IMR-90 (cell line): ENCODE measurements around the gene SETX. TPM values are rescaled to one million over a fixed set of nuclear protein-coding genes. Genes with fewer than 3 reads are reported as not detected.

ENCODE experiments used
- ATAC-seq: fragments of 200-7000 bp; cut with Tn5 transposase; 2 replicates; pipeline ENCODE4 v1.9.1; 2020; ENCODE audit warnings: low read depth, mild to moderate bottlenecking, moderate library complexity
- BruUV-seq: library from RNA; stranded (reverse); fragments of 400-500 nt; replicated peaks from 2 replicates; lab custom pipeline; 2021; lab: Mats Ljungman, UMichigan
- CTCF ChIA-PET: fragments of 300-600 bp; formaldehyde crosslinking; extraction: SDS; loops from one replicate; lab custom pipeline; 2021; ENCODE audit warnings: antibody characterized with exemption; lab: Yijun Ruan, JAX
- POLR2A ChIA-PET: fragments of 300-600 bp; sonication (Branson Sonifier 250); formaldehyde crosslinking; loops from one replicate; lab custom pipeline; 2022; ENCODE audit warnings: antibody characterized with exemption; ENCODE audit not compliant: unreplicated experiment; lab: Charles Lee
- DNase-seq: peaks from one replicate; pipeline ENCODE4 v3.0.0; 2013
- H2AFZ ChIP-seq: replicated peaks from 2 replicates; pipeline ENCODE3; 2013; ENCODE audit warnings: low read length, mild to moderate bottlenecking; ENCODE audit not compliant: poor library complexity
- H2AK5ac ChIP-seq: 2 replicates; pipeline ENCODE4 v1.6.1; 2013; ENCODE audit warnings: low read depth, low read length, inconsistent platforms
- H2AK9ac ChIP-seq: replicated peaks from 2 replicates; pipeline ENCODE3; 2013; ENCODE audit warnings: mild to moderate bottlenecking, low read depth, low read length, moderate library complexity; ENCODE audit not compliant: poor library complexity
- H2BK120ac ChIP-seq: 2 replicates; pipeline ENCODE4 v1.6.1; 2013; ENCODE audit warnings: low read depth, low read length, inconsistent platforms
- H2BK15ac ChIP-seq: 3 replicates; pipeline ENCODE4 v1.6.1; 2013; ENCODE audit warnings: low read depth, low read length, inconsistent platforms
- H2BK20ac ChIP-seq: 2 replicates; pipeline ENCODE4 v1.6.1; 2013; ENCODE audit warnings: low read depth, mild to moderate bottlenecking, inconsistent platforms, low read length, moderate library complexity
- H2BK5ac ChIP-seq: 2 replicates; pipeline ENCODE4 v1.6.1; 2013; ENCODE audit warnings: mild to moderate bottlenecking, low read depth, low read length, inconsistent platforms; ENCODE audit not compliant: poor library complexity, severe bottlenecking
- H3K14ac ChIP-seq: replicated peaks from 2 replicates; pipeline ENCODE4 v1.6.1; 2013; ENCODE audit warnings: low read depth, low read length, inconsistent platforms
- H3K18ac ChIP-seq: 2 replicates; pipeline ENCODE4 v1.6.1; 2013; ENCODE audit warnings: low read depth, low read length, control low read depth
- H3K23ac ChIP-seq: 2 replicates; pipeline ENCODE4 v1.6.1; 2013; ENCODE audit warnings: low read depth, low read length, inconsistent platforms
- H3K27ac ChIP-seq: 2 replicates; pipeline ENCODE4 v1.5.1; 2013; ENCODE audit warnings: mild to moderate bottlenecking, control low read depth, low read length; ENCODE audit not compliant: insufficient read depth
- H3K27me3 ChIP-seq: 2 replicates; pipeline ENCODE4 v1.6.1; 2013; ENCODE audit warnings: low read length; ENCODE audit not compliant: control insufficient read depth, insufficient read depth
- H3K36me3 ChIP-seq: 2 replicates; pipeline ENCODE4 v1.6.1; 2013; ENCODE audit warnings: low read length, mixed read lengths; ENCODE audit not compliant: control insufficient read depth, insufficient read depth
- H3K4ac ChIP-seq: 2 replicates; pipeline ENCODE4 v1.6.1; 2013; ENCODE audit warnings: low read depth, low read length, inconsistent platforms
- H3K4me1 ChIP-seq: 2 replicates; pipeline ENCODE4 v1.6.1; 2013; ENCODE audit warnings: low read length, mixed read lengths; ENCODE audit not compliant: control insufficient read depth, insufficient read depth
- H3K4me2 ChIP-seq: 2 replicates; pipeline ENCODE4 v1.6.1; 2013; ENCODE audit warnings: low read depth, mild to moderate bottlenecking, control low read depth, low read length, moderate library complexity
- H3K4me3 ChIP-seq: 2 replicates; pipeline ENCODE4 v1.5.1; 2013; ENCODE audit warnings: low read depth, mild to moderate bottlenecking, control low read depth, low read length, moderate library complexity; ENCODE audit not compliant: insufficient read depth
- H3K56ac ChIP-seq: 2 replicates; pipeline ENCODE4 v1.6.1; 2013; ENCODE audit warnings: low read length, inconsistent platforms; ENCODE audit not compliant: insufficient read depth; ENCODE audit errors: extremely low read depth
- H3K79me1 ChIP-seq, 2 experiments: 2 replicates each; pipeline ENCODE4 v1.6.1; 2013; ENCODE audit warnings: low read length in 2 of 2, inconsistent platforms in 1 of 2, low read depth in 1 of 2
- H3K9ac ChIP-seq: 2 replicates; pipeline ENCODE4 v1.6.1; 2013; ENCODE audit warnings: low read depth, low read length, control low read depth
- H3K9me1 ChIP-seq: 2 replicates; pipeline ENCODE4 v1.6.1; 2013; ENCODE audit warnings: low read length, inconsistent platforms; ENCODE audit not compliant: insufficient read depth
- H3K9me3 ChIP-seq: 2 replicates; pipeline ENCODE4 v1.6.1; 2013; ENCODE audit warnings: low read length; ENCODE audit not compliant: control insufficient read depth, insufficient read depth
- H4K20me1 ChIP-seq: 2 replicates; pipeline ENCODE4 v1.6.1; 2013; ENCODE audit warnings: low read length, inconsistent platforms; ENCODE audit not compliant: insufficient read depth
- H4K5ac ChIP-seq: 2 replicates; pipeline ENCODE4 v1.6.1; 2013; ENCODE audit warnings: mild to moderate bottlenecking, low read depth, low read length, control low read depth
- H4K8ac ChIP-seq, 2 experiments: 2 replicates each; pipeline ENCODE4 v1.6.1; 2013; ENCODE audit warnings: low read depth in 2 of 2, low read length in 2 of 2, control low read depth in 1 of 2, inconsistent platforms in 1 of 2
- H4K91ac ChIP-seq: 2 replicates; pipeline ENCODE4 v1.6.1; 2013; ENCODE audit warnings: low read depth, low read length, inconsistent platforms; ENCODE audit not compliant: insufficient read depth
- BHLHE40 ChIP-seq: fragments of 150-350 bp; IDR thresholded peaks from 2 replicates; pipeline ENCODE4 v1.6.1; 2016; ENCODE audit warnings: mild to moderate bottlenecking, low read depth, low read length
- CEBPB ChIP-seq: IDR thresholded peaks from 2 replicates; pipeline ENCODE4 v1.6.1; 2012; ENCODE audit warnings: low read depth, low read length, improper control_type of control experiment
- CHD1 ChIP-seq: IDR thresholded peaks from 2 replicates; pipeline ENCODE4 v1.6.1; 2012; ENCODE audit warnings: low read depth, low read length, improper control_type of control experiment
- MAFK ChIP-seq: IDR thresholded peaks from 2 replicates; pipeline ENCODE4 v1.6.1; 2012; ENCODE audit warnings: low read depth, low read length, improper control_type of control experiment
- MAZ ChIP-seq: IDR thresholded peaks from 2 replicates; pipeline ENCODE4 v1.6.1; 2012; ENCODE audit warnings: low read depth, mild to moderate bottlenecking, low read length, improper control_type of control experiment, moderate library complexity, borderline replicate concordance
- MXI1 ChIP-seq: IDR thresholded peaks from 2 replicates; pipeline ENCODE4 v1.6.1; 2012; ENCODE audit warnings: low read depth, mild to moderate bottlenecking, low read length, moderate library complexity, borderline replicate concordance
- NFE2L2 ChIP-seq: fragments of 150-350 bp; IDR thresholded peaks from 2 replicates; pipeline ENCODE4 v1.6.1; 2016; ENCODE audit warnings: low read depth, mild to moderate bottlenecking, low read length
- POLR2A ChIP-seq: IDR thresholded peaks from 2 replicates; pipeline ENCODE4 v1.6.1; 2012; ENCODE audit warnings: mild to moderate bottlenecking, low read depth, low read length
- RAD21 ChIP-seq: IDR thresholded peaks from 2 replicates; pipeline ENCODE4 v1.6.1; 2012; ENCODE audit warnings: low read length, improper control_type of control experiment
- RCOR1 ChIP-seq: IDR thresholded peaks from 2 replicates; pipeline ENCODE4 v1.6.1; 2012; ENCODE audit warnings: mild to moderate bottlenecking, low read length, improper control_type of control experiment; ENCODE audit not compliant: insufficient replicate concordance
- RFX5 ChIP-seq: IDR thresholded peaks from 2 replicates; pipeline ENCODE4 v1.8.0; 2012; ENCODE audit warnings: low read depth, mild to moderate bottlenecking, low read length, moderate library complexity
- SMC3 ChIP-seq: fragments of 150-350 bp; IDR thresholded peaks from 2 replicates; pipeline ENCODE4 v1.6.1; 2016; ENCODE audit warnings: low read depth, mild to moderate bottlenecking, antibody characterized with exemption, low read length, moderate library complexity
- WGBS, 2 experiments: methylation state at CpG; one replicate each; pipeline versions ENCODE4 v1.1.5 to v1.1.7; 2013; ENCODE audit warnings: missing lambda C conversion rate in 2 of 2; ENCODE audit not compliant: insufficient read length in 1 of 2; ENCODE audit errors: extremely low coverage in 2 of 2; 5-methylcytosine and 5-hydroxymethylcytosine counted together
- dilution Hi-C: fragments of 300-500 bp; cut with HindIII; formaldehyde crosslinking; loops from one replicate; pipeline ENCODE4 v1.14.3; 2018; ENCODE audit warnings: low sequenced_read_pairs; ENCODE audit not compliant: unreplicated experiment
- in situ Hi-C: fragments of 300-500 bp; cut with MboI; formaldehyde crosslinking; loops from 3 replicates; pipeline ENCODE4 v1.14.3; 2019; ENCODE audit warnings: low sequenced_read_pairs, inconsistent platforms, mixed read lengths
- intact Hi-C: fragments of 100-400 bp; cut with micrococcal nuclease; formaldehyde crosslinking; loops from 2 replicates; pipeline ENCODE4 v1.10.0; 2022
- polyA plus RNA-seq, 3 experiments: library from polyadenylated mRNA; depleted of rRNA; stranded (reverse); fragments of >200 nt; gene quantifications; 2 replicates each; pipeline ENCODE4 v1.2.3, GENCODE V29; 2012; ENCODE audit warnings: low replicate concordance in 1 of 3
- total RNA-seq: library from RNA; depleted of rRNA; stranded (reverse); fragments of >200 nt; gene quantifications from 2 replicates; pipeline ENCODE4 v1.2.3, GENCODE V29; 2012
- TF ChIP-seq, protein P1 (sequence below): fragments of 150-350 bp; IDR thresholded peaks from 2 replicates; pipeline ENCODE4 v1.6.1; 2017; ENCODE audit warnings: mild to moderate bottlenecking, antibody characterized with exemption, low read length, low read depth
- TF ChIP-seq, protein P2 (sequence below): fragments of 150-350 bp; IDR thresholded peaks from 2 replicates; pipeline ENCODE4 v1.6.1; 2016; ENCODE audit warnings: low read depth, mild to moderate bottlenecking, low read length, moderate library complexity, borderline replicate concordance
- TF ChIP-seq, protein P3 (sequence below): conservative IDR thresholded peaks from 2 replicates; pipeline ENCODE4 v1.5.1; 2012; ENCODE audit warnings: mild to moderate bottlenecking, low read depth, low read length, improper control_type of control experiment

Gene SETX
- total and polyA plus RNA-seq, 2 of the 4 experiments (the other 2 are of a cell fraction), result 13.1 to 55.0 TPM

DNA sequence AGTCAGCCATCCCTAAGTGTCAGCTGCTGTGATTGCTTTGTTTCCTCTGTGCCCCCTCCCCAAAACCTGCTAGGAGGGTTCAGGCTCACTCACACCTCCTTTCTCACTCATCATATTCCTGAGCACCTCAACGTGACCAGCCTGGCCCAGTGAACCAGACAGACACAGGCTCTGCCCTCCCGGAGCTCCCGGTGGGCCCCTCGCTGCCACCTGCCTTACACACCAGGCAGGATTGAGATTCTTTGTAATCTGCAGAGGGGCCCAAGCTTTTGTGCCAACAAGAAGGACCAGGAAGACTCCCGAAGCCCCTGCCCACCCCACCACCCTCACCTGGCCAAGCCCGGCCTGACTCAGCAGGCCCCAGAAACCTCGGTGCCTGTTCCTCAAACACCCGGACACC, 105.1 kb downstream of the SETX start:
- no peak overlapping the region for H2AFZ ChIP-seq
- peaks cover 32% of the 10 kb centered on the region for H3K27me3 ChIP-seq
- CTCF ChIA-PET, result interaction anchor here (1.1 kb wide), 1 partner anchor 494 kb away, joined by 3 read pairs; no protein-coding TSS in a partner anchor
- no peak overlapping the region for H4K91ac ChIP-seq
- H2BK15ac ChIP-seq, result no peak overlapping the region
- H3K4me2 ChIP-seq, result no peak overlapping the region
- no peak overlapping the region for H4K5ac ChIP-seq
- POLR2A ChIA-PET, result no interaction called here
- no peaks in the 10 kb centered on the region for H3K4me1 ChIP-seq
- dilution Hi-C loops (no loop called here), intact Hi-C loops (no loop called here), in situ Hi-C loops (loop anchor here (5.0 to 25.0 kb wide), 2 partner anchors 487 to 662 kb away; no protein-coding TSS in a partner anchor)
- no peak overlapping the region for H3K18ac ChIP-seq
- no peak overlapping the region for H2BK20ac ChIP-seq
- H3K23ac ChIP-seq, result no peak overlapping the region
- no peak overlapping the region for H2BK5ac ChIP-seq
- H2BK120ac ChIP-seq, result no peak overlapping the region
- H3K4ac ChIP-seq, result no peak overlapping the region
- no peak for DNase-seq
- H3K27ac ChIP-seq, result no peak overlapping the region
- H3K9me1 ChIP-seq, result no peaks in the 10 kb centered on the region
- no peaks in the 10 kb centered on the region for H3K36me3 ChIP-seq
- no peak overlapping the region for H3K56ac ChIP-seq
- H2AK9ac ChIP-seq, result no peak overlapping the region
- no peak for ATAC-seq
- H4K8ac ChIP-seq, result no peak overlapping the region
- H4K20me1 ChIP-seq, result no peaks in the 10 kb centered on the region
- H3K9ac ChIP-seq, result no peak overlapping the region
- no peaks in the 10 kb centered on the region for H3K79me1 ChIP-seq
- no peak overlapping the region for H2AK5ac ChIP-seq
- no TSS peak for BruUV-seq
- no peak overlapping the region for H3K4me3 ChIP-seq
- peaks cover 2% of the 10 kb centered on the region; the same call in 1 of the 2 replicates for H3K9me3 ChIP-seq
- H3K14ac ChIP-seq, result no peak overlapping the region
- no CpG with 5 or more reads among the region's 8 CpGs for WGBS, 2 experiments
- no peak for TF ChIP-seq RAD21
- TF ChIP-seq RFX5, result no peak
- no peak for TF ChIP-seq POLR2A
- TF ChIP-seq NFE2L2, result no peak
- TF ChIP-seq SMC3, result no peak
- TF ChIP-seq, protein P1, sequence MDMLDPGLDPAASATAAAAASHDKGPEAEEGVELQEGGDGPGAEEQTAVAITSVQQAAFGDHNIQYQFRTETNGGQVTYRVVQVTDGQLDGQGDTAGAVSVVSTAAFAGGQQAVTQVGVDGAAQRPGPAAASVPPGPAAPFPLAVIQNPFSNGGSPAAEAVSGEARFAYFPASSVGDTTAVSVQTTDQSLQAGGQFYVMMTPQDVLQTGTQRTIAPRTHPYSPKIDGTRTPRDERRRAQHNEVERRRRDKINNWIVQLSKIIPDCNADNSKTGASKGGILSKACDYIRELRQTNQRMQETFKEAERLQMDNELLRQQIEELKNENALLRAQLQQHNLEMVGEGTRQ, result no peak
- no peak for TF ChIP-seq RCOR1
- TF ChIP-seq, protein P2, sequence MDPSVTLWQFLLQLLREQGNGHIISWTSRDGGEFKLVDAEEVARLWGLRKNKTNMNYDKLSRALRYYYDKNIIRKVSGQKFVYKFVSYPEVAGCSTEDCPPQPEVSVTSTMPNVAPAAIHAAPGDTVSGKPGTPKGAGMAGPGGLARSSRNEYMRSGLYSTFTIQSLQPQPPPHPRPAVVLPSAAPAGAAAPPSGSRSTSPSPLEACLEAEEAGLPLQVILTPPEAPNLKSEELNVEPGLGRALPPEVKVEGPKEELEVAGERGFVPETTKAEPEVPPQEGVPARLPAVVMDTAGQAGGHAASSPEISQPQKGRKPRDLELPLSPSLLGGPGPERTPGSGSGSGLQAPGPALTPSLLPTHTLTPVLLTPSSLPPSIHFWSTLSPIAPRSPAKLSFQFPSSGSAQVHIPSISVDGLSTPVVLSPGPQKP, result no peak
- no peak for TF ChIP-seq MAFK
- TF ChIP-seq MAZ, result no peak
- TF ChIP-seq, protein P3, sequence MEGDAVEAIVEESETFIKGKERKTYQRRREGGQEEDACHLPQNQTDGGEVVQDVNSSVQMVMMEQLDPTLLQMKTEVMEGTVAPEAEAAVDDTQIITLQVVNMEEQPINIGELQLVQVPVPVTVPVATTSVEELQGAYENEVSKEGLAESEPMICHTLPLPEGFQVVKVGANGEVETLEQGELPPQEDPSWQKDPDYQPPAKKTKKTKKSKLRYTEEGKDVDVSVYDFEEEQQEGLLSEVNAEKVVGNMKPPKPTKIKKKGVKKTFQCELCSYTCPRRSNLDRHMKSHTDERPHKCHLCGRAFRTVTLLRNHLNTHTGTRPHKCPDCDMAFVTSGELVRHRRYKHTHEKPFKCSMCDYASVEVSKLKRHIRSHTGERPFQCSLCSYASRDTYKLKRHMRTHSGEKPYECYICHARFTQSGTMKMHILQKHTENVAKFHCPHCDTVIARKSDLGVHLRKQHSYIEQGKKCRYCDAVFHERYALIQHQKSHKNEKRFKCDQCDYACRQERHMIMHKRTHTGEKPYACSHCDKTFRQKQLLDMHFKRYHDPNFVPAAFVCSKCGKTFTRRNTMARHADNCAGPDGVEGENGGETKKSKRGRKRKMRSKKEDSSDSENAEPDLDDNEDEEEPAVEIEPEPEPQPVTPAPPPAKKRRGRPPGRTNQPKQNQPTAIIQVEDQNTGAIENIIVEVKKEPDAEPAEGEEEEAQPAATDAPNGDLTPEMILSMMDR, result no peak
- TF ChIP-seq CEBPB, result no peak
- TF ChIP-seq BHLHE40, result no peak
- TF ChIP-seq CHD1, result no peak
- TF ChIP-seq MXI1, result no peak
